ENCODE data around the gene ALK.

ALK gene

GRCh38 chr2:29921560-29921915 lies at the start of gene ALK:
Gene ALK (minus strand): TSS chr2:29921586. CDS start chr2:29920659, 927 bp downstream.
- peak; percentile 58 for DNase-seq

- no peak for DNase-seq
These were observed 44.9 kb upstream of the ALK start for GRCh38 chr2:29966266-29966665.

GRCh38 chr2:29963972-29964570 lies 42.7 kb upstream of the ALK start:
- DNase-seq = no peak

- no peak for DNase-seq
These were observed 41.5 kb upstream of the ALK start for GRCh38 chr2:29962922-29963321.

GRCh38 chr2:29954316-29954715 lies 32.9 kb upstream of the ALK start:
- DNase-seq = no peak

GRCh38 chr2:29952973-29953372 lies 31.6 kb upstream of the ALK start:
- no peak for DNase-seq

- DNase-seq = no peak
These were observed 30.2 kb upstream of the ALK start for GRCh38 chr2:29951576-29951975.

GRCh38 chr2:29950481-29950880 lies 29.1 kb upstream of the ALK start:
- no peak for DNase-seq

GRCh38 chr2:29949042-29949441 lies 27.7 kb upstream of the ALK start:
- no peak for DNase-seq

GRCh38 chr2:29946505-29946904 lies 25.1 kb upstream of the ALK start:
- no peak for DNase-seq

- DNase-seq = no peak
These were observed 21.3 kb upstream of the ALK start for GRCh38 chr2:29942711-29943110.

- DNase-seq = no peak
These were observed 19.3 kb upstream of the ALK start for GRCh38 chr2:29940706-29941105.

- DNase-seq = no peak
These were observed 14.6 kb upstream of the ALK start for GRCh38 chr2:29936020-29936419.

GRCh38 chr2:29931818-29932217 lies 10.4 kb upstream of the ALK start:
- DNase-seq = no peak

GRCh38 chr2:29923110-29923721 lies 1.8 kb upstream of the ALK start:
- peak; percentile 14 for DNase-seq

- DNase-seq = no peak
These were observed 1.2 kb upstream of the ALK start for GRCh38 chr2:29922605-29923004.

GRCh38 chr2:29920631-29921559 lies 491 bp downstream of the ALK start:
- no peak for DNase-seq

GRCh38 chr2:29920130-29920577 lies 1.2 kb downstream of the ALK start:
- DNase-seq = no peak

GRCh38 chr2:29918941-29919340 lies 2.4 kb downstream of the ALK start:
- DNase-seq = no peak

GRCh38 chr2:29917781-29918180 lies 3.6 kb downstream of the ALK start:
- no peak for DNase-seq

- DNase-seq = no peak
These were observed 4.8 kb downstream of the ALK start for GRCh38 chr2:29916571-29916970.

GRCh38 chr2:29910960-29911359 lies 10.4 kb downstream of the ALK start:
- DNase-seq = no peak

- DNase-seq = no peak
These were observed 10.9 kb downstream of the ALK start for GRCh38 chr2:29910465-29910864.

- no peak for DNase-seq
These were observed 19.0 kb downstream of the ALK start for GRCh38 chr2:29902356-29902755.
